ENCODE results near the gene GOLPH3L.

- TF ChIP-seq CTCF (tag by site-specific recombination; IDR thresholded peaks at IDR 0.05) (no peak), ZNF302 (tag by site-specific recombination; IDR thresholded peaks at IDR 0.05; ENCODE audit: low read depth) (no peak), GFI1B (tag by site-specific recombination; IDR thresholded peaks at IDR 0.05) (no peak), ZNF350 (tag by site-specific recombination; IDR thresholded peaks at IDR 0.05) (no peak), ZBTB20 (tag by site-specific recombination; IDR thresholded peaks at IDR 0.05) (no peak), ZNF624 (tag by site-specific recombination; IDR thresholded peaks at IDR 0.05) (no peak), KLF16 (tag by site-specific recombination; IDR thresholded peaks at IDR 0.05) (no peak), ZNF830 (tag by site-specific recombination; IDR thresholded peaks at IDR 0.05; ENCODE audit: low read depth) (no peak), ZNF292 (tag by site-specific recombination; IDR thresholded peaks at IDR 0.05; ENCODE audit: borderline replicate concordance, low read depth) (no peak), ZBTB11 (tag by site-specific recombination; conservative IDR thresholded peaks at IDR 0.05; ENCODE audit: low read depth) (no peak), ZNF274 (IDR thresholded peaks at IDR 0.05; ENCODE audit: low read length) (no peak), ZNF274 (tag by site-specific recombination; IDR thresholded peaks at IDR 0.05; ENCODE audit: borderline replicate concordance) (no peak), MYNN (tag by site-specific recombination; IDR thresholded peaks at IDR 0.05; ENCODE audit: borderline replicate concordance) (no peak), FEZF1 (tag by site-specific recombination; IDR thresholded peaks at IDR 0.05) (no peak)
These were observed 18.0 kb downstream of the GOLPH3L start for GRCh38 chr1:150678988-150679387.

All from HEK293 (cell line).